Stimulated activated naive B cell treated with anti-CD40 and anti-IgM and Interleukin-4, amounts not matched to agents 10 μg/mL and 1 μg/mL and 100 μg/mL, for 72 hours (primary cell): ENCODE measurements around the gene BEGAIN.

ENCODE experiments used
- ATAC-seq, 2 donors: fragments of 150-1000 bp; cut with Tn5 transposase; replicated peaks; 2 replicates each; pipeline ENCODE4 v1.10.0; 2021; ENCODE audit warnings: moderate library complexity in 1 of 2
- DNase-seq: peaks from one replicate; pipeline ENCODE4 v3.0.0; 2021
- H3K27ac Mint-ChIP-seq: one replicate; pipeline ENCODE4 v1.8.0; 2022; ENCODE audit warnings: mild to moderate bottlenecking, mixed read lengths
- H3K27me3 Mint-ChIP-seq, 2 donors: one replicate each; pipeline ENCODE4 v1.8.0; 2022; ENCODE audit warnings: mixed read lengths in 2 of 2
- H3K36me3 Mint-ChIP-seq, 2 donors: one replicate each; pipeline ENCODE4 v1.8.0; 2022; ENCODE audit warnings: mixed read lengths in 2 of 2, mild to moderate bottlenecking in 1 of 2
- H3K4me1 Mint-ChIP-seq, 2 donors: one replicate each; pipeline ENCODE4 v1.8.0; 2022; ENCODE audit warnings: mixed read lengths in 2 of 2, mild to moderate bottlenecking in 1 of 2
- H3K4me3 Mint-ChIP-seq, 2 donors: one replicate each; pipeline ENCODE4 v1.8.0; 2022; ENCODE audit warnings: mild to moderate bottlenecking in 2 of 2, mixed read lengths in 2 of 2, moderate library complexity in 1 of 2
- H3K9me3 Mint-ChIP-seq, 2 donors: one replicate each; pipeline ENCODE4 v1.8.0; 2022; ENCODE audit warnings: mixed read lengths in 2 of 2, mild to moderate bottlenecking in 1 of 2

BEGAIN gene

GRCh38 chr14:100555436-100556139, 31.6 kb downstream of the BEGAIN start:
- no peak for ATAC-seq
- Mint-ChIP-seq H3K9me3 (no peaks in the 10 kb centered on the region), H3K4me1 (peaks cover 19 to 26% of the 10 kb centered on the region in 2 donors), H3K4me3 (no peak overlapping the region), H3K27ac (no peak overlapping the region), H3K27me3 (peaks cover 11 to 17% of the 10 kb centered on the region in 2 donors), H3K36me3 (no peaks in the 10 kb centered on the region)
- DNase-seq: no peak

GRCh38 chr14:100554696-100555320, 32.4 kb downstream of the BEGAIN start:
- Mint-ChIP-seq H3K36me3 (no peaks in the 10 kb centered on the region), H3K4me3 (no peak overlapping the region), H3K27ac (no peak overlapping the region), H3K9me3 (no peaks in the 10 kb centered on the region), H3K4me1 (peaks cover 19 to 26% of the 10 kb centered on the region in 2 donors), H3K27me3 (peaks cover 11 to 17% of the 10 kb centered on the region in 2 donors)
- ATAC-seq: no peak
- no peak for DNase-seq

- Mint-ChIP-seq H3K4me3 (no peak overlapping the region), H3K9me3 (no peaks in the 10 kb centered on the region), H3K27me3 (peaks cover 11 to 20% of the 10 kb centered on the region in 2 donors), H3K27ac (no peak overlapping the region), H3K4me1 (peaks cover 22 to 29% of the 10 kb centered on the region in 2 donors), H3K36me3 (no peaks in the 10 kb centered on the region)
- no peak for DNase-seq
- no peak for ATAC-seq
These were observed 33.0 kb downstream of the BEGAIN start for GRCh38 chr14:100554082-100554677.

- Mint-ChIP-seq H3K4me1 (peaks cover 23 to 32% of the 10 kb centered on the region in 2 donors), H3K27me3 (peaks cover 7 to 22% of the 10 kb centered on the region in 2 donors), H3K4me3 (no peak overlapping the region)
These were observed 33.7 kb downstream of the BEGAIN start for GRCh38 chr14:100553471-100553870.

GRCh38 chr14:100552524-100553125, 34.6 kb downstream of the BEGAIN start:
- peak overlapping the region; percentile 82 for H3K27ac Mint-ChIP-seq
- ATAC-seq (no peak), DNase-seq (no peak)
- H3K27me3 Mint-ChIP-seq: peaks cover 3 to 14% of the 10 kb centered on the region in 2 donors
- H3K36me3 Mint-ChIP-seq: no peaks in the 10 kb centered on the region
- no peak overlapping the region for H3K4me3 Mint-ChIP-seq
- peaks cover 21 to 32% of the 10 kb centered on the region in 2 donors for H3K4me1 Mint-ChIP-seq
- no peaks in the 10 kb centered on the region for H3K9me3 Mint-ChIP-seq

More at GRCh38 chr14:100553471-100553870, 33.7 kb downstream of the BEGAIN start:
- DNase-seq (no peak), ATAC-seq (no peak)
- no peak overlapping the region for H3K27ac Mint-ChIP-seq
- H3K36me3 Mint-ChIP-seq: no peaks in the 10 kb centered on the region
- no peaks in the 10 kb centered on the region for H3K9me3 Mint-ChIP-seq

- DNase-seq (no peak), ATAC-seq (no peak)
- Mint-ChIP-seq H3K27ac (no peak overlapping the region), H3K4me1 (peaks cover 26 to 38% of the 10 kb centered on the region in 2 donors), H3K9me3 (no peaks in the 10 kb centered on the region), H3K4me3 (no peak overlapping the region), H3K27me3 (peaks cover 0 to 11% of the 10 kb centered on the region in 2 donors), H3K36me3 (no peaks in the 10 kb centered on the region)
These were observed 36.2 kb downstream of the BEGAIN start for GRCh38 chr14:100551056-100551455.

- no peak overlapping the region for H3K4me3 Mint-ChIP-seq
- ATAC-seq (no peak), DNase-seq (no peak)
- no peak overlapping the region for H3K27ac Mint-ChIP-seq
- H3K36me3 Mint-ChIP-seq: no peaks in the 10 kb centered on the region
- H3K9me3 Mint-ChIP-seq: no peaks in the 10 kb centered on the region
- H3K4me1 Mint-ChIP-seq: peaks cover 26 to 38% of the 10 kb centered on the region in 2 donors
- H3K27me3 Mint-ChIP-seq: peaks cover 0 to 11% of the 10 kb centered on the region in 2 donors
These were observed 37.2 kb downstream of the BEGAIN start for GRCh38 chr14:100549834-100550625.

- H3K27ac Mint-ChIP-seq: no peak overlapping the region
- ATAC-seq: no peak
These were observed 38.3 kb downstream of the BEGAIN start for GRCh38 chr14:100548939-100549338.

GRCh38 chr14:100548295-100548655, 38.9 kb downstream of the BEGAIN start:
- Mint-ChIP-seq H3K4me1 (peaks cover 26 to 32% of the 10 kb centered on the region in 2 donors), H3K27me3 (peaks cover 0 to 8% of the 10 kb centered on the region in 2 donors), H3K4me3 (peak overlapping the region in 1 of 2 donors; percentile 92), H3K9me3 (no peaks in the 10 kb centered on the region), H3K36me3 (no peaks in the 10 kb centered on the region), H3K27ac (peak overlapping the region; percentile 31)
- ATAC-seq (no peak), DNase-seq (no peak)

More at GRCh38 chr14:100548939-100549338, 38.3 kb downstream of the BEGAIN start:
- DNase-seq: no peak
- Mint-ChIP-seq H3K36me3 (no peaks in the 10 kb centered on the region), H3K9me3 (no peaks in the 10 kb centered on the region), H3K4me1 (peaks cover 26 to 32% of the 10 kb centered on the region in 2 donors), H3K4me3 (no peak overlapping the region), H3K27me3 (peaks cover 0 to 8% of the 10 kb centered on the region in 2 donors)

- DNase-seq: peak; percentile 56
- H3K36me3 Mint-ChIP-seq: no peaks in the 10 kb centered on the region
These were observed 39.5 kb downstream of the BEGAIN start for GRCh38 chr14:100547633-100548294.

GRCh38 chr14:100546051-100546443, 41.2 kb downstream of the BEGAIN start:
- no peak for DNase-seq
- Mint-ChIP-seq H3K27ac (no peak overlapping the region), H3K27me3 (peaks cover 0 to 8% of the 10 kb centered on the region in 2 donors), H3K4me3 (peak overlapping the region; percentile 25 to 42), H3K36me3 (peaks cover 0 to 4% of the 10 kb centered on the region in 2 donors), H3K4me1 (peaks cover 22 to 32% of the 10 kb centered on the region in 2 donors), H3K9me3 (no peaks in the 10 kb centered on the region)
- peak; percentile 37 to 44 for ATAC-seq

More at GRCh38 chr14:100547633-100548294, 39.5 kb downstream of the BEGAIN start:
- no peaks in the 10 kb centered on the region for H3K9me3 Mint-ChIP-seq
- peak overlapping the region; percentile 89 to 92 for H3K4me3 Mint-ChIP-seq
- peak overlapping the region; percentile 47 for H3K27ac Mint-ChIP-seq
- peaks cover 26 to 32% of the 10 kb centered on the region in 2 donors for H3K4me1 Mint-ChIP-seq
- ATAC-seq: peak; percentile 70 to 75
- peaks cover 0 to 8% of the 10 kb centered on the region in 2 donors for H3K27me3 Mint-ChIP-seq

GRCh38 chr14:100545359-100545758, 41.9 kb downstream of the BEGAIN start:
- H3K36me3 Mint-ChIP-seq: peaks cover 0 to 4% of the 10 kb centered on the region in 2 donors
- DNase-seq: no peak
- H3K27ac Mint-ChIP-seq: no peak overlapping the region
- no peak for ATAC-seq
- peaks cover 22 to 32% of the 10 kb centered on the region in 2 donors for H3K4me1 Mint-ChIP-seq
- H3K27me3 Mint-ChIP-seq: peaks cover 0 to 8% of the 10 kb centered on the region in 2 donors
- H3K9me3 Mint-ChIP-seq: no peaks in the 10 kb centered on the region
- no peak overlapping the region for H3K4me3 Mint-ChIP-seq

GRCh38 chr14:100544506-100545141, 42.6 kb downstream of the BEGAIN start:
- DNase-seq (no peak), ATAC-seq (no peak)
- Mint-ChIP-seq H3K4me3 (no peak overlapping the region), H3K27me3 (peaks cover 0 to 8% of the 10 kb centered on the region in 2 donors), H3K27ac (no peak overlapping the region), H3K36me3 (peaks cover 4 to 7% of the 10 kb centered on the region in 2 donors), H3K9me3 (no peaks in the 10 kb centered on the region), H3K4me1 (peaks cover 22 to 32% of the 10 kb centered on the region in 2 donors)
